HL-60 (cell line): ENCODE results near the gene RNF103.

Experiments used
- DNase-seq, 2 experiments: peaks; one replicate each; pipeline ENCODE4 v3.0.0-alpha.2; 2010 to 2020; ENCODE audit warnings: low read depth in 1 of 2, low spot score in 1 of 2
- H3K27ac ChIP-seq: fragments of 250-450 bp; sonication (Bioruptor Pico); replicated peaks from 2 replicates; pipeline ENCODE4 v1.5.1; 2020; ENCODE audit warnings: mild to moderate bottlenecking, moderate library complexity
- H3K27me3 ChIP-seq: fragments of 250-450 bp; sonication (Bioruptor Pico); 2 replicates; pipeline ENCODE4 v1.5.1; 2021; ENCODE audit warnings: mild to moderate bottlenecking, moderate library complexity; ENCODE audit not compliant: insufficient read depth, poor library complexity, severe bottlenecking
- H3K4me3 ChIP-seq: replicated peaks from 2 replicates; pipeline ENCODE4 v1.5.1; 2011; ENCODE audit warnings: mild to moderate bottlenecking, control low read depth, low read length; ENCODE audit not compliant: insufficient read depth
- GABPA ChIP-seq: IDR thresholded peaks from 2 replicates; pipeline ENCODE4 v1.6.1; 2012; ENCODE audit warnings: low read depth
- POLR2AphosphoS5 ChIP-seq: IDR thresholded peaks from 2 replicates; pipeline ENCODE4 v1.6.1; 2012; ENCODE audit warnings: low read depth
- SPI1 ChIP-seq: IDR thresholded peaks from 2 replicates; pipeline ENCODE4 v1.6.1; 2012; ENCODE audit warnings: low read depth, mild to moderate bottlenecking, borderline replicate concordance
- TF ChIP-seq, protein P1 (sequence below): IDR thresholded peaks from one replicate; pipeline ENCODE4 v1.5.1; 2011; ENCODE audit warnings: low read length, control low read depth, inconsistent platforms; ENCODE audit not compliant: insufficient read depth
- TF ChIP-seq, protein P2 (sequence below): IDR thresholded peaks from 2 replicates; pipeline ENCODE4 v1.6.1; 2012; ENCODE audit warnings: low read depth; ENCODE audit not compliant: insufficient replicate concordance

Gene RNF103

GRCh38 chr2:86634352-86634751 lies 10.7 kb upstream of the RNF103 start:
- no peak overlapping the region for H3K4me3 ChIP-seq
- H3K27me3 ChIP-seq, result no peaks in the 10 kb centered on the region
- no peak overlapping the region for H3K27ac ChIP-seq
- no peak for DNase-seq
- TF ChIP-seq, protein P1, sequence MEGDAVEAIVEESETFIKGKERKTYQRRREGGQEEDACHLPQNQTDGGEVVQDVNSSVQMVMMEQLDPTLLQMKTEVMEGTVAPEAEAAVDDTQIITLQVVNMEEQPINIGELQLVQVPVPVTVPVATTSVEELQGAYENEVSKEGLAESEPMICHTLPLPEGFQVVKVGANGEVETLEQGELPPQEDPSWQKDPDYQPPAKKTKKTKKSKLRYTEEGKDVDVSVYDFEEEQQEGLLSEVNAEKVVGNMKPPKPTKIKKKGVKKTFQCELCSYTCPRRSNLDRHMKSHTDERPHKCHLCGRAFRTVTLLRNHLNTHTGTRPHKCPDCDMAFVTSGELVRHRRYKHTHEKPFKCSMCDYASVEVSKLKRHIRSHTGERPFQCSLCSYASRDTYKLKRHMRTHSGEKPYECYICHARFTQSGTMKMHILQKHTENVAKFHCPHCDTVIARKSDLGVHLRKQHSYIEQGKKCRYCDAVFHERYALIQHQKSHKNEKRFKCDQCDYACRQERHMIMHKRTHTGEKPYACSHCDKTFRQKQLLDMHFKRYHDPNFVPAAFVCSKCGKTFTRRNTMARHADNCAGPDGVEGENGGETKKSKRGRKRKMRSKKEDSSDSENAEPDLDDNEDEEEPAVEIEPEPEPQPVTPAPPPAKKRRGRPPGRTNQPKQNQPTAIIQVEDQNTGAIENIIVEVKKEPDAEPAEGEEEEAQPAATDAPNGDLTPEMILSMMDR, result no peak
- TF ChIP-seq, protein P2, sequence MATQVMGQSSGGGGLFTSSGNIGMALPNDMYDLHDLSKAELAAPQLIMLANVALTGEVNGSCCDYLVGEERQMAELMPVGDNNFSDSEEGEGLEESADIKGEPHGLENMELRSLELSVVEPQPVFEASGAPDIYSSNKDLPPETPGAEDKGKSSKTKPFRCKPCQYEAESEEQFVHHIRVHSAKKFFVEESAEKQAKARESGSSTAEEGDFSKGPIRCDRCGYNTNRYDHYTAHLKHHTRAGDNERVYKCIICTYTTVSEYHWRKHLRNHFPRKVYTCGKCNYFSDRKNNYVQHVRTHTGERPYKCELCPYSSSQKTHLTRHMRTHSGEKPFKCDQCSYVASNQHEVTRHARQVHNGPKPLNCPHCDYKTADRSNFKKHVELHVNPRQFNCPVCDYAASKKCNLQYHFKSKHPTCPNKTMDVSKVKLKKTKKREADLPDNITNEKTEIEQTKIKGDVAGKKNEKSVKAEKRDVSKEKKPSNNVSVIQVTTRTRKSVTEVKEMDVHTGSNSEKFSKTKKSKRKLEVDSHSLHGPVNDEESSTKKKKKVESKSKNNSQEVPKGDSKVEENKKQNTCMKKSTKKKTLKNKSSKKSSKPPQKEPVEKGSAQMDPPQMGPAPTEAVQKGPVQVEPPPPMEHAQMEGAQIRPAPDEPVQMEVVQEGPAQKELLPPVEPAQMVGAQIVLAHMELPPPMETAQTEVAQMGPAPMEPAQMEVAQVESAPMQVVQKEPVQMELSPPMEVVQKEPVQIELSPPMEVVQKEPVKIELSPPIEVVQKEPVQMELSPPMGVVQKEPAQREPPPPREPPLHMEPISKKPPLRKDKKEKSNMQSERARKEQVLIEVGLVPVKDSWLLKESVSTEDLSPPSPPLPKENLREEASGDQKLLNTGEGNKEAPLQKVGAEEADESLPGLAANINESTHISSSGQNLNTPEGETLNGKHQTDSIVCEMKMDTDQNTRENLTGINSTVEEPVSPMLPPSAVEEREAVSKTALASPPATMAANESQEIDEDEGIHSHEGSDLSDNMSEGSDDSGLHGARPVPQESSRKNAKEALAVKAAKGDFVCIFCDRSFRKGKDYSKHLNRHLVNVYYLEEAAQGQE, result no peak
- no peak for TF ChIP-seq GABPA
- no peak for TF ChIP-seq POLR2AphosphoS5
- no peak for TF ChIP-seq SPI1

GRCh38 chr2:86633155-86633651 lies 9.5 kb upstream of the RNF103 start:
- TF ChIP-seq, protein P1, result no peak
- no peak for TF ChIP-seq POLR2AphosphoS5
- TF ChIP-seq, protein P2, result no peak
- TF ChIP-seq SPI1, result no peak
- no peak for TF ChIP-seq GABPA
- Histone ChIP-seq H3K27me3 (no peaks in the 10 kb centered on the region), H3K27ac (no peak overlapping the region), H3K4me3 (no peak overlapping the region)
- no peak for DNase-seq

DNA sequence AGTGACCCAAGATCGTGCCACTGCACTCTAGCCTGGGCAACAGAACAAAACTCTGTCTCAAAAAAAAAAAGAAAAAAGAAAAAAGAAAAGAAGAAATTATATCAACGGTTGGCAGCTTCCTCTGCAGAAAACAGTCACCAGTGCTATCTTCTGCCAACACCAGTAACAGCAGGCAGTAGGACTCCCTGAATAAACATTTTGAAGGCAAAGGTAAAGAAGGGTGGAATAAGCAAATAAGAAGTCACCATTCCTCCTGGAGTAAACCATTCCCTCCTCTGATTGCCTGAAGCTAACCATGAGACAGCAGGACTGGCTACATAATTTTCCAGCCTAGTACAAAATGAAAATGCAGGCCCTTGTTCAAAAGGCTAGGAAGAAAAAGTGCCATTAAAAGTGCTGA lies 9.0 kb upstream of the RNF103 start:
- no peak overlapping the region for H3K4me3 ChIP-seq
- no peak for DNase-seq
- no peaks in the 10 kb centered on the region for H3K27me3 ChIP-seq
- no peak overlapping the region for H3K27ac ChIP-seq
- no peak for TF ChIP-seq POLR2AphosphoS5

DNA sequence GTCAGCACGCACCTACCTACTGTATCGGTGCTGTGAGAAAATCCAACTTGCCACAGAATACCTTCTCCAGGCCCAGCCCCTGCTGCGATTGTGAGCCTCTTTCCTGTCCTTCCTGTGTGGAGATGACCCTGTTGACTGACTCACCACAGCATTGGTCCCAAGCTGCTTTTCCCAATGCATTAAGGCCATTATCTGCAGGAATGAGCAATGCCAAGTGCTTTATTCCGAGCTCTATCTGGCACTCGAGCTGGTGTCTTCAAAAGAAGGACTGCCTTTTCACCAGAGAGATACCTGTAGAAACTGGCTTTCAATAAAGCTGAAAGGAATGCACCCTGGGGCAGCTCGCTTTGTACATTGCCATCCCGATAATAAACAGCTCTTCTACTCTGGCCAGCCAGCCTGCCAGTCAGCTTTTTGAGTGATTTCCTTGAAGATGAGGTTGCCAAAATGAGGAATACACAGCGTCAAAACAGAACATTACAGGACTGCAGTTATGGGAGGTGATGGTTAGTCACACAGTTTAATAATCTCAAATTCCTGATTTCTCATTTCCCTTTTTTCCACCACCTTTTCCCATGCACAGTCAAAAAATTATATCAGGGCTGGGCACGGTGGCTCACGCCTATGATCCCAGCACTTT lies 8.3 kb upstream of the RNF103 start:
- no peak for DNase-seq
- Histone ChIP-seq H3K27me3 (no peaks in the 10 kb centered on the region), H3K27ac (no peak overlapping the region)

More for the DNA sequence above, 8.3 kb upstream of the RNF103 start:
- TF ChIP-seq GABPA (no peak), SPI1 (no peak), POLR2AphosphoS5 (no peak)
- TF ChIP-seq, protein P1, result no peak
- TF ChIP-seq, protein P2, result no peak
- H3K4me3 ChIP-seq, result no peak overlapping the region
